ENCODE data around the gene HOXC4.

HOXC4 gene

DNA sequence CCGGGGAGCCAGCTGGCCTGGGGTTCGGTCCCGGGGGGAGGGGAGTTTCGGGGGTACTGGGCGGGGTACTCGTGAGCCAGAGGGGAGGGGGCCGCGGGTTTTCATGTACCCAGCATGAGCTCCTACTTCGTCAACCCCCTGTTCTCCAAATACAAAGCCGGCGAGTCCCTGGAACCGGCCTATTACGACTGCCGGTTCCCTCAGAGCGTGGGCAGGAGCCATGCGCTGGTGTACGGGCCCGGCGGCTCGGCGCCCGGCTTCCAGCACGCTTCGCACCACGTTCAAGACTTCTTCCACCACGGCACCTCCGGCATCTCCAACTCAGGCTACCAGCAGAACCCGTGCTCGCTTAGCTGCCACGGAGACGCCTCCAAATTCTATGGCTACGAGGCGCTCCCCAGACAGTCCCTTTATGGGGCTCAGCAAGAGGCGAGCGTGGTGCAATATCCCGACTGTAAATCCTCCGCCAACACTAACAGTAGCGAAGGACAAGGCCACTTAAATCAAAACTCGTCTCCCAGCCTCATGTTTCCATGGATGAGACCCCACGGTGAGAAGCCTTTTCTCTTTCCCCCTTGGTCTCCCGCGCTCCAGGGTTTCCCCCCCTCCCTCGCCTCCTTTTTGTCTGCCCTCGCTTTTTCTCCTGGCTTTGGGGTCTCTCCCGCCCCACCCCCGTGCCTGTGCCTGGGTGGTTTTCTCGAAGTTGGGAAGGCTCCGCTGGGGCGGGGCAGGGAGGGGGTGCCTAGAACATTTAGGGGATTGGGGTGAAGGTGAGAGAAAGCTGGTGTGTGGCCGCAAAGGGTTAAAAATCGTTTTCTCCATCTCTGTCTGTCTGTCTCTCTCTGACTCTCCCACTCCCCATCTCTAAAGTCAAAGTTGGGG, 44.2 kb upstream of the HOXC4 start:
- peaks cover 4 to 44% (median 10%) of the 10 kb centered on the region in 5 donors for H3K27me3 ChIP-seq (ENCODE audit: control insufficient read depth in 5 of 5, insufficient read depth in 4 of 5, low read length in 5 of 5)
- H3K27ac ChIP-seq (ENCODE audit: low read depth, low read length) = peak overlapping the region; percentile 87
- H3K4me3 ChIP-seq (ENCODE audit: low read depth in 1 of 5, low read length in 5 of 5) = peak overlapping the region; percentile 50 to 76 (median 68)
- H3K9ac ChIP-seq (ENCODE audit: low read length in 5 of 5) = peak overlapping the region; percentile 22 to 81 (median 57)
- no peaks in the 10 kb centered on the region for H3K9me3 ChIP-seq (ENCODE audit: control insufficient read depth in 5 of 5, low read length in 5 of 5)
- no peaks in the 10 kb centered on the region for H3K36me3 ChIP-seq (ENCODE audit: control insufficient read depth in 5 of 5, insufficient read depth in 5 of 5, low read length in 5 of 5)
- H3K4me1 ChIP-seq (ENCODE audit: control insufficient read depth in 5 of 5, insufficient read depth in 5 of 5, low read length in 5 of 5) = peaks cover 1 to 83% (median 75%) of the 10 kb centered on the region in 5 donors

- Histone ChIP-seq H3K4me1 (ENCODE audit: control insufficient read depth in 5 of 5, insufficient read depth in 5 of 5, low read length in 5 of 5) (peaks cover 1 to 82% (median 72%) of the 10 kb centered on the region in 5 donors), H3K27me3 (ENCODE audit: control insufficient read depth in 5 of 5, insufficient read depth in 4 of 5, low read length in 5 of 5) (peaks cover 2 to 37% (median 6%) of the 10 kb centered on the region in 5 donors), H3K27ac (ENCODE audit: low read depth, low read length) (peak overlapping the region; percentile 87)
Observed at GRCh38 chr12:54010053-54010971, 43.3 kb upstream of the HOXC4 start.

GRCh38 chr12:54010972-54011664, 42.5 kb upstream of the HOXC4 start:
- Histone ChIP-seq H3K4me3 (ENCODE audit: low read depth in 1 of 5, low read length in 5 of 5) (peak overlapping the region; percentile 50 to 76 (median 68)), H3K9ac (ENCODE audit: low read length in 5 of 5) (peak overlapping the region in 3 of 5 donors; percentile 57 to 81 (median 81)), H3K27me3 (ENCODE audit: control insufficient read depth in 5 of 5, insufficient read depth in 4 of 5, low read length in 5 of 5) (peaks cover 2 to 34% (median 8%) of the 10 kb centered on the region in 5 donors), H3K4me1 (ENCODE audit: control insufficient read depth in 5 of 5, insufficient read depth in 5 of 5, low read length in 5 of 5) (peaks cover 1 to 76% (median 67%) of the 10 kb centered on the region in 5 donors), H3K27ac (ENCODE audit: low read depth, low read length) (peak overlapping the region; percentile 87), H3K36me3 (ENCODE audit: control insufficient read depth in 5 of 5, insufficient read depth in 5 of 5, low read length in 5 of 5) (no peaks in the 10 kb centered on the region), H3K9me3 (ENCODE audit: control insufficient read depth in 5 of 5, low read length in 5 of 5) (no peaks in the 10 kb centered on the region)

More at GRCh38 chr12:54010053-54010971, 43.3 kb upstream of the HOXC4 start:
- peak overlapping the region in 4 of 5 donors; percentile 39 to 81 (median 69) for H3K9ac ChIP-seq (ENCODE audit: low read length in 5 of 5)
- no peaks in the 10 kb centered on the region for H3K9me3 ChIP-seq (ENCODE audit: control insufficient read depth in 5 of 5, low read length in 5 of 5)
- H3K4me3 ChIP-seq (ENCODE audit: low read depth in 1 of 5, low read length in 5 of 5) = peak overlapping the region; percentile 50 to 76 (median 68)
- H3K36me3 ChIP-seq (ENCODE audit: control insufficient read depth in 5 of 5, insufficient read depth in 5 of 5, low read length in 5 of 5) = no peaks in the 10 kb centered on the region

DNA sequence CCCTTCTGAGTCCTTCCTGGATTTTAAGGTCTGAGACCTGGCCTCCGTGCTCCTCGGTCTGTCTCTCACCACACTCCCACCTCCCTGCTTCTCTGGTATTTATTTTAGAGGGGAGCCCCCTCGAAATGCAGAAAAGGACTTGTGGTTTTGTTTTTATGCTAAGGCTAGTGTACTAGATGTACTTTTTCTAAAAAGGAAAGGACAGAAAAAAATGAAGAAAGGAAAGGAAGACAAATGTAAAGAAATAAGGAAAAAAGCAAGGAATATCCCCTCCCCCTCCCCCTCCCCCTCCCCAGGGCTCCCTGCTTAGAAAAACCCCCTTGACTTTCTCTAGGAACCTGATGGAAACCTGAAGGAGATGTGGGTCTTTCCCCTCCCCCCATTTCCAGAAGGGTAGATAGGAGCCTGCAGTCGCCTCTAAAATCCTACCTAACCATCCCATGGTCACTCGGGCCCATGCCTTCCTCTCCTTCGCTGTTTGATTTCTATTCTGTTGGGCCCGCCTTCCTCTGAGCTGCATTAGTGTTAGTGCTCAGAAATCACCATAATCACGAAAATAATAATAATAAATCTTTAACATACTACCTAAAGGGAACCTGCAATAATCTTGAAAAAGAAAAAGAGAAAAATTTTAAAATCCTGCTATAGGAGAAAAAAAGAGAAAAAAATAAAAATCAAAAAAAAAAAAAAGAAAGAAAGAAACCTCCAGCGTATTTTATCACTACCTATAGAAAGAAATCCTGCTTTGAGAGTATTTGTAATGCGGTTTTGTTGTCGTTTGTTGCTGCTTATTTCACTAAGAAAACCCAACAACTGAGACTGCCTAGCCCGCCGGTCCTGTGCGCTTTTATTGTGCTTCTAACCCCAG, 41.7 kb upstream of the HOXC4 start:
- no peaks in the 10 kb centered on the region for H3K9me3 ChIP-seq (ENCODE audit: control insufficient read depth in 5 of 5, low read length in 5 of 5)
- peaks cover 1 to 71% (median 62%) of the 10 kb centered on the region in 5 donors for H3K4me1 ChIP-seq (ENCODE audit: control insufficient read depth in 5 of 5, insufficient read depth in 5 of 5, low read length in 5 of 5)
- H3K4me3 ChIP-seq (ENCODE audit: low read depth in 1 of 5, low read length in 5 of 5) = peak overlapping the region; percentile 50 to 76 (median 68)
- peaks cover 2 to 35% (median 8%) of the 10 kb centered on the region in 5 donors for H3K27me3 ChIP-seq (ENCODE audit: control insufficient read depth in 5 of 5, insufficient read depth in 4 of 5, low read length in 5 of 5)
- peak overlapping the region; percentile 87 for H3K27ac ChIP-seq (ENCODE audit: low read depth, low read length)
- H3K36me3 ChIP-seq (ENCODE audit: control insufficient read depth in 5 of 5, insufficient read depth in 5 of 5, low read length in 5 of 5) = no peaks in the 10 kb centered on the region
- H3K9ac ChIP-seq (ENCODE audit: low read length in 5 of 5) = peak overlapping the region in 2 of 5 donors; percentile 57 to 81

DNA sequence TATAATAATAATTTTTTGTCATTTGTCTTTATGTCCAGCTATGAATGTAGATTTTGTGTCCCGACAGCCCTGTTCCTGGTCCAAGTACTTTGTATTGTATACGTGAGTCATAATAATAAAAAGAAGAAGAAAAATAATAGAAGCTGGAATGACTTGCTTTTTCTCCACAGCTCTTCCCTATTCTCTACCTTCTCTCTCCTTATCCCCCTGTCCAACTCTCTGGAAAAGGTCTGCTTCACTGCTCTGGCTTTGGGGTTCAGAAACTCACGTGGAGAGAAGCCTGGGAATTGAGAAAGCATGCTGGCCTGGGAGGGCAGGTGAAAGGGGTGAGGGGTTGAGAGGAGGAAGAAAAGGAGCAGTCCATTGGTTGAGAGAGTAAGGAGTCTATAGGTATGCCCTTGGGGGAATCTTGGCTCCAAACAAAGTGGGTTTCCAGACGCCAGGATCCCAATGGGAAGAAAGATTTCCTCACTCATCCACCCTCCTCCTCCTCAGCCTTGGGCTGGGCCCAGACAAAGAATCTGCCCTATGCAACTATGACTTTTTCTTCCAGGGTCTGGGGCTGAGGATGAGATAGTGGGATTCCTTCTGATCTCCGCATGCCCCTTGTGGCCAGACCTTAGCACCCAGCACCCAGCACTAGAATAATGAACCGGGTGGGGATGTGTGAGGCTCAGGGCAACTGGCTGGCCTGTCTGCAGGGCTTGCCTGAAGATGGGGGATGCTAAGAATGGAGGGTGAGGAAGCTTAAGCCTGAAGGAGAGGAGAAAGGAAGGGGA, 40.8 kb upstream of the HOXC4 start:
- Histone ChIP-seq H3K27ac (ENCODE audit: low read depth, low read length) (peak overlapping the region; percentile 94), H3K9me3 (ENCODE audit: control insufficient read depth in 5 of 5, low read length in 5 of 5) (no peaks in the 10 kb centered on the region), H3K4me3 (ENCODE audit: low read depth in 1 of 5, low read length in 5 of 5) (peak overlapping the region in 1 of 5 donors; percentile 16), H3K36me3 (ENCODE audit: control insufficient read depth in 5 of 5, insufficient read depth in 5 of 5, low read length in 5 of 5) (no peaks in the 10 kb centered on the region), H3K9ac (ENCODE audit: low read length in 5 of 5) (peak overlapping the region in 1 of 5 donors; percentile 25), H3K4me1 (ENCODE audit: control insufficient read depth in 5 of 5, insufficient read depth in 5 of 5, low read length in 5 of 5) (peaks cover 1 to 69% (median 57%) of the 10 kb centered on the region in 5 donors), H3K27me3 (ENCODE audit: control insufficient read depth in 5 of 5, insufficient read depth in 4 of 5, low read length in 5 of 5) (peaks cover 2 to 33% (median 5%) of the 10 kb centered on the region in 5 donors)

- H3K9me3 ChIP-seq (ENCODE audit: control insufficient read depth in 5 of 5, low read length in 5 of 5) = no peaks in the 10 kb centered on the region
- H3K4me1 ChIP-seq (ENCODE audit: control insufficient read depth in 5 of 5, insufficient read depth in 5 of 5, low read length in 5 of 5) = peaks cover 1 to 71% (median 61%) of the 10 kb centered on the region in 5 donors
- peak overlapping the region in 3 of 5 donors; percentile 63 to 73 (median 66) for H3K9ac ChIP-seq (ENCODE audit: low read length in 5 of 5)
- peak overlapping the region; percentile 52 to 71 (median 65) for H3K4me3 ChIP-seq (ENCODE audit: low read depth in 1 of 5, low read length in 5 of 5)
- no peaks in the 10 kb centered on the region for H3K36me3 ChIP-seq (ENCODE audit: control insufficient read depth in 5 of 5, insufficient read depth in 5 of 5, low read length in 5 of 5)
- peaks cover 0 to 32% (median 5%) of the 10 kb centered on the region in 5 donors for H3K27me3 ChIP-seq (ENCODE audit: control insufficient read depth in 5 of 5, insufficient read depth in 4 of 5, low read length in 5 of 5)
- H3K27ac ChIP-seq (ENCODE audit: low read depth, low read length) = peak overlapping the region; percentile 94
Observed at GRCh38 chr12:54014377-54015017, 39.1 kb upstream of the HOXC4 start.

DNA sequence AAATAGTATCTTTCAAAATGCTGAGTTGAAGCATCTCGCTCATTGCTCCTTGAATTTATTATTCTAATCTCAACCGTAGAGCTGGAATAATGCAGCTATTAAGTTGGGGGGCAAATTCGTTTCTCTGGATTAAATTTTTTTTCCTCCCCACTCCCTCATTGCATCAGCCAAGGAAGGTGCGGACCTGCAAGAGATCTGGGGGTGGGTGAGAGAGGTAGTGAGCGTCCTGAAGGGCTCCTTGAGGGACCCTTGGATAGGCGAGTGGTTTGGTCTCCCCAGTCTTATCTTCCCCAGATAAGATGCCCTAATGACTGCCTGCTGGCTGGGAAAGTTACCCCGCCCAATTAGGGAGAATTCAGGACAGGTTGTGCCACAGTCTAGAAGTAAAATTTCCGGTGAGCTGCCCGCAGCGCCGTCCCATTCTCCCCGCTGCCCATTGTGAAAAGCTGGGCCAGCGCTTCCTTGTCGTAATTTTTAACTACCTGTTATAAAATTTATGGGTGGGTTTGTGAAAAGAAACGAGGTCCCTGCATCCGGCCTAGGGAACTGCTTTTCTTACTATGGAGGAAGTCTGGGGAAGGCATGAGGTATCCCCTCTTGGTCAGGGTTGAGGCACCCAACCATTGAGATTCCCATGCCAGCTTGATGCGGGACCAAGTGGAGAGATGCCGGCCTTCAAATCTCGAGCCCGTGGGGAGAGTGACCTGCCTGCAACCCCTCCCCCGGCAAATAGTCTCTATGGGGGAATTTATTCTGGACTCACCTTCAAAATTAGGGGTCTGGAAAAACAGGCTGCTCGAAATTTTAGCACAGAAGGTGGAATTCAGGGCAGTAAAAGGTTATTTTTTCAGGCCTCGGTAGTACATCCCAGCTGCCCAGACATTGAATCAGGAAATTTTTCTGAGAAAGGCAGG, 38.4 kb upstream of the HOXC4 start:
- peaks cover 3 to 71% (median 63%) of the 10 kb centered on the region in 5 donors for H3K4me1 ChIP-seq (ENCODE audit: control insufficient read depth in 5 of 5, insufficient read depth in 5 of 5, low read length in 5 of 5)
- H3K4me3 ChIP-seq (ENCODE audit: low read depth in 1 of 5, low read length in 5 of 5) = peak overlapping the region in 3 of 5 donors; percentile 35 to 66 (median 65)
- H3K9me3 ChIP-seq (ENCODE audit: control insufficient read depth in 5 of 5, low read length in 5 of 5) = no peaks in the 10 kb centered on the region
- H3K9ac ChIP-seq (ENCODE audit: low read length in 5 of 5) = no peak overlapping the region
- no peaks in the 10 kb centered on the region for H3K36me3 ChIP-seq (ENCODE audit: control insufficient read depth in 5 of 5, insufficient read depth in 5 of 5, low read length in 5 of 5)
- H3K27ac ChIP-seq (ENCODE audit: low read depth, low read length) = peak overlapping the region; percentile 94
- peaks cover 0 to 39% (median 5%) of the 10 kb centered on the region in 5 donors for H3K27me3 ChIP-seq (ENCODE audit: control insufficient read depth in 5 of 5, insufficient read depth in 4 of 5, low read length in 5 of 5)
